ENCODE data around the gene SLC1A6.

GRCh38 chr19:15025217-15025616 lies 45.6 kb upstream of the SLC1A6 start:
- TF ChIP-seq CTCF (conservative IDR thresholded peaks at IDR 0.05 in 1 of 2, IDR thresholded peaks at IDR 0.05 in 1 of 2; ENCODE audit: extremely low read depth in 1 of 2, insufficient read depth in 1 of 2, low read depth in 1 of 2, low read length in 2 of 2), result peak; percentile 67 to 72
- TF ChIP-seq EZH2 (IDR thresholded peaks at IDR 0.05; ENCODE audit: borderline replicate concordance, low read length), result no peak
